ENCODE results near the gene DAB2IP.

The DAB2IP gene

DNA sequence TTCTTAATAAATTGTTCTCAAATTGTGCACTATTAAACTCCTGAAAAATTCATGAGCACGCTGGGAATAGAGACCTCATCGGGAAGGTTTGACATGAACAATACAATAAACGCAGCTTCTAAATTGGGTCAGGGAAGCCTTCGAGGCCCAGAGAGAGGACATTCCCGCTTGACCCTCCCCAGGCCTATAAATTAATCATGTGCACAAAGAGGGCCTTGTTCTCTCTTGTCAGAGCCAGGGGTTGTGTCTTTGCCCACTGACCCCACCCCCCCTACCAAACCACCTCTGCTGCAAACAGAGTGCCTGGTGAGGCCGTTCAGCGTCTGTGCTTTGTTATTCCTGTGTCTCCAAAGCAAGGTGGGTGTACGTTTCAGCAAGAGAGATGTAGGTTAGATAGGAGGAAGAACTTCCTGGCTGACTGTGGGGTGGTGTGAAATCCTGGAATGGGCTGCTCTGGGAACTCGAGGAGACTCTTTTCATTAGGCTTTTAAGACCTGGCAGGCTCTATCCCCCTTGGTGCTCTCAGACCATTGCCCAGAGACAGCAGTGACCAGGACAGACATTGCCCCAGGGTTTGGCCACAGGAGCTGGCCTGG lies 18.2 kb upstream of the DAB2IP start:
- H2BK120ac ChIP-seq (ENCODE audit: low read depth, low read length) = no peak overlapping the region
- peaks cover 4% of the 10 kb centered on the region for H3K79me1 ChIP-seq (ENCODE audit: low read depth, low read length)
- peak overlapping the region; percentile 61 for H3K18ac ChIP-seq (ENCODE audit: low read length)
- no peak overlapping the region for H3K4me3 ChIP-seq (ENCODE audit: low read length in 2 of 2)
- peak overlapping the region; percentile 44 for H2AK5ac ChIP-seq (ENCODE audit: low read depth, low read length)
- H3K4me1 ChIP-seq (ENCODE audit: control insufficient read depth in 2 of 2, insufficient read depth in 1 of 2, low read depth in 1 of 2, low read length in 2 of 2) = peaks cover 29 to 34% of the 10 kb centered on the region in 2 donors
- H4K91ac ChIP-seq (ENCODE audit: low read depth, low read length, poor library complexity) = no peak overlapping the region
- no peak overlapping the region for H3K14ac ChIP-seq (ENCODE audit: low read length)
- no peak overlapping the region for H3K9ac ChIP-seq (ENCODE audit: low read depth, low read length, poor library complexity)
- no peak for DNase-seq (ENCODE audit: low spot score)
- H2BK5ac ChIP-seq (ENCODE audit: low read length) = peak overlapping the region; percentile 83
- no peaks in the 10 kb centered on the region for H3K36me3 ChIP-seq (replicated peaks in 1 of 2; ENCODE audit: control insufficient read depth in 2 of 2, insufficient read depth in 2 of 2, low read length in 2 of 2)
- no peak overlapping the region for H3K4ac ChIP-seq (ENCODE audit: low read length)
- no CpG with 5 or more reads among the region's 9 CpGs for WGBS, 2 donors (ENCODE audit: extremely low coverage in 2 of 2, insufficient read length in 2 of 2, insufficient replicate concordance in 1 of 2)
- no peak overlapping the region for H3K4me2 ChIP-seq (ENCODE audit: insufficient read depth, low read length, poor library complexity, severe bottlenecking)
- H2BK15ac ChIP-seq (ENCODE audit: low read length) = peak overlapping the region; percentile 35
- H4K8ac ChIP-seq (ENCODE audit: low read depth, low read length) = peak overlapping the region; percentile 58
- H2AFZ ChIP-seq (ENCODE audit: low read length) = no peak overlapping the region
- H3K27ac ChIP-seq (replicated peaks; ENCODE audit: low read length) = peak overlapping the region; percentile 23
- H3K23ac ChIP-seq (ENCODE audit: low read depth, low read length, poor library complexity) = peak overlapping the region; percentile 32
- peaks cover 0 to 9% (median 0%) of the 10 kb centered on the region in 3 experiments for H3K27me3 ChIP-seq (ENCODE audit: control insufficient read depth in 3 of 3, insufficient read depth in 3 of 3, low read depth in 1 of 3, low read length in 3 of 3)
- no peaks in the 10 kb centered on the region for H3K9me3 ChIP-seq (replicated peaks in 1 of 2; ENCODE audit: control insufficient read depth in 2 of 2, insufficient read depth in 1 of 2, low read depth in 1 of 2, low read length in 2 of 2)
- no peak overlapping the region for H2BK12ac ChIP-seq (ENCODE audit: low read length)

DNA sequence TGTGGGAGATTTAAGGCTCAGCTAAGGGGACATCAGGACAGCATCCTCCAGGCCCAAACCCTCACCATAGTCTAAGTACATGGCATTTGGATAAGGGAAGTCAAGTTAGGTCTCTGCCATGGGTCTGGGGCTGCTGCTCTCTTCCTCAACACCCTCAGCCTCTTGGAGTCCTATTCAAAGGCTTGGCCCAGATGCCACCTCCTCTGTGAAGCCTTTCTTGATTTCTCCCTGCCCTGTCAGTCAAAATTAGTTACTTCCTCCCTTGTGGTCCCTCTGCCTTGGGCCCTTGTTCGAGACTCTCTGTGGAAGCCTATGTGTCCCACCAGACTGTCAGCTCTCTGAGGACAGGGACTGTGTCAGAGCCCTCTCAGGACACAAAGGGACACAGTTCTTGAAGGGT lies 17.7 kb upstream of the DAB2IP start:
- Histone ChIP-seq H3K23ac (ENCODE audit: low read depth, low read length, poor library complexity) (peak overlapping the region; percentile 32), H3K4ac (ENCODE audit: low read length) (no peak overlapping the region), H3K79me1 (ENCODE audit: low read depth, low read length) (peaks cover 4% of the 10 kb centered on the region), H3K18ac (ENCODE audit: low read length) (peak overlapping the region; percentile 61), H2BK15ac (ENCODE audit: low read length) (peak overlapping the region; percentile 35), H2BK120ac (ENCODE audit: low read depth, low read length) (no peak overlapping the region), H2BK5ac (ENCODE audit: low read length) (peak overlapping the region; percentile 83), H3K4me1 (ENCODE audit: control insufficient read depth in 2 of 2, insufficient read depth in 1 of 2, low read depth in 1 of 2, low read length in 2 of 2) (peaks cover 29 to 34% of the 10 kb centered on the region in 2 donors), H4K8ac (ENCODE audit: low read depth, low read length) (peak overlapping the region; percentile 58), H3K4me2 (ENCODE audit: insufficient read depth, low read length, poor library complexity, severe bottlenecking) (no peak overlapping the region), H2BK12ac (ENCODE audit: low read length) (no peak overlapping the region), H3K9me3 (replicated peaks in 1 of 2; ENCODE audit: control insufficient read depth in 2 of 2, insufficient read depth in 1 of 2, low read depth in 1 of 2, low read length in 2 of 2) (no peaks in the 10 kb centered on the region), H3K9ac (ENCODE audit: low read depth, low read length, poor library complexity) (no peak overlapping the region), H3K36me3 (replicated peaks in 1 of 2; ENCODE audit: control insufficient read depth in 2 of 2, insufficient read depth in 2 of 2, low read length in 2 of 2) (no peaks in the 10 kb centered on the region), H2AK5ac (ENCODE audit: low read depth, low read length) (peak overlapping the region; percentile 44), H4K91ac (ENCODE audit: low read depth, low read length, poor library complexity) (no peak overlapping the region), H2AFZ (ENCODE audit: low read length) (no peak overlapping the region), H3K14ac (ENCODE audit: low read length) (no peak overlapping the region), H3K4me3 (ENCODE audit: low read length in 2 of 2) (no peak overlapping the region), H3K27ac (replicated peaks; ENCODE audit: low read length) (no peak overlapping the region), H3K27me3 (ENCODE audit: control insufficient read depth in 3 of 3, insufficient read depth in 3 of 3, low read depth in 1 of 3, low read length in 3 of 3) (peaks cover 0 to 9% (median 0%) of the 10 kb centered on the region in 3 experiments)
- DNase-seq (ENCODE audit: low spot score) = no peak
- WGBS, 2 donors (ENCODE audit: extremely low coverage in 2 of 2, insufficient read length in 2 of 2, insufficient replicate concordance in 1 of 2) = no CpG with 5 or more reads among the region's 1 CpG

DNA sequence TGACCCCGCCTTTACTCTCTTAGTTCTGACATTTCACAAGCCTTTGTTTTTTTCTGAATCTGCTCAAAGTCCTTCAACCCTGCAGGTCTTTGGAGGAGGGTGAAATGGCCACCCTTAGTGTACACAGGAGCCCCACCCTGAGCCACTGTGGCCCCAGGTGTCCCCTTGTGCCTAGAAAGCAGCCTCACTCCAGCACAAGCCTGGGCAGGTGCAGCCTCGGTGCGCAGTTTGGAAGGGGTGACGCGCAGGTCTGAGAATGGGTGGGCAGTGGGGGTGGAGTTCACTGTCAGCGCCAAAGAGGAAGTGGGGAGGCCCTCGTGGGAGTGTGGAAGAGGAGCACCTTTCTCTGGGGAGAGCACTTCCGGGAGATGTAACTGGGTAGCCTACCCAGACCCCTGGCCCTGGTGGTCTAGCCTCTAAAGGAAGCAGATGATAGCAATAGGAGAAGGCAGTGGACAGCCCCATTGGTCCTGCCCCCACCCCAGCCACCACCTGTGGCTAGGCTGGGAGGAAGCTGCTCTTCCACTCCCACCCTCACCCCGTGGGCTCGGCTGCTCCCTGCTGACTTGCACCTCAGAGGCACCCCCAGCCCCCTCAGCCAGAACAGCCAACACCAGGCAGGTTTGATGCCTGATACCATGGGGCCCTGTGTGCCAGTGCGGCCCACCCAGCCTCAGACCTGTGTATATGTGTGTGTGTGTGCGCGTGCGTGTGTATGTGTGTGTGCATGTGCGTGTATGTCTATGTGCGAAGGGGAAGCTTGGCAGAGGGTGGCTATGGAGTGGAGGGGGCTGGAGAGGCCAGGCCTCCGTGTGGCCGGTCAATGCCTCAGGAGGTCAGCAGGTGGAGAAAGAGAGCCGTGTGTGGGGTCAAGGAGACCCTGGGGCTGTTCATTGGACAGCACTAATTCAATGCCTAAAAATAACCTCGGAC lies 16.8 kb upstream of the DAB2IP start:
- Histone ChIP-seq H3K18ac (ENCODE audit: low read length) (peak overlapping the region; percentile 94), H2AK5ac (ENCODE audit: low read depth, low read length) (peak overlapping the region; percentile 56), H3K9ac (ENCODE audit: low read depth, low read length, poor library complexity) (peak overlapping the region; percentile 63), H3K27me3 (ENCODE audit: control insufficient read depth in 3 of 3, insufficient read depth in 3 of 3, low read depth in 1 of 3, low read length in 3 of 3) (peaks cover 0 to 9% (median 0%) of the 10 kb centered on the region in 3 experiments), H2BK15ac (ENCODE audit: low read length) (no peak overlapping the region), H2BK12ac (ENCODE audit: low read length) (no peak overlapping the region), H3K4me3 (ENCODE audit: low read length in 2 of 2) (peak overlapping the region in 1 of 2 donors; percentile 18), H4K91ac (ENCODE audit: low read depth, low read length, poor library complexity) (no peak overlapping the region), H3K79me1 (ENCODE audit: low read depth, low read length) (peaks cover 4% of the 10 kb centered on the region), H2BK5ac (ENCODE audit: low read length) (no peak overlapping the region), H3K4ac (ENCODE audit: low read length) (no peak overlapping the region), H3K23ac (ENCODE audit: low read depth, low read length, poor library complexity) (peak overlapping the region; percentile 86), H3K27ac (replicated peaks; ENCODE audit: low read length) (no peak overlapping the region), H2BK120ac (ENCODE audit: low read depth, low read length) (peak overlapping the region; percentile 30), H3K9me3 (replicated peaks in 1 of 2; ENCODE audit: control insufficient read depth in 2 of 2, insufficient read depth in 1 of 2, low read depth in 1 of 2, low read length in 2 of 2) (no peaks in the 10 kb centered on the region), H3K4me1 (ENCODE audit: control insufficient read depth in 2 of 2, insufficient read depth in 1 of 2, low read depth in 1 of 2, low read length in 2 of 2) (peaks cover 31 to 42% of the 10 kb centered on the region in 2 donors), H3K14ac (ENCODE audit: low read length) (peak overlapping the region; percentile 86), H4K8ac (ENCODE audit: low read depth, low read length) (no peak overlapping the region), H3K4me2 (ENCODE audit: insufficient read depth, low read length, poor library complexity, severe bottlenecking) (no peak overlapping the region), H2AFZ (ENCODE audit: low read length) (no peak overlapping the region), H3K36me3 (replicated peaks in 1 of 2; ENCODE audit: control insufficient read depth in 2 of 2, insufficient read depth in 2 of 2, low read length in 2 of 2) (no peaks in the 10 kb centered on the region)
- peak; percentile 58 for DNase-seq (ENCODE audit: low spot score)
- WGBS, 2 donors (ENCODE audit: extremely low coverage in 2 of 2, insufficient read length in 2 of 2, insufficient replicate concordance in 1 of 2) = no CpG with 5 or more reads among the region's 20 CpGs

DNA sequence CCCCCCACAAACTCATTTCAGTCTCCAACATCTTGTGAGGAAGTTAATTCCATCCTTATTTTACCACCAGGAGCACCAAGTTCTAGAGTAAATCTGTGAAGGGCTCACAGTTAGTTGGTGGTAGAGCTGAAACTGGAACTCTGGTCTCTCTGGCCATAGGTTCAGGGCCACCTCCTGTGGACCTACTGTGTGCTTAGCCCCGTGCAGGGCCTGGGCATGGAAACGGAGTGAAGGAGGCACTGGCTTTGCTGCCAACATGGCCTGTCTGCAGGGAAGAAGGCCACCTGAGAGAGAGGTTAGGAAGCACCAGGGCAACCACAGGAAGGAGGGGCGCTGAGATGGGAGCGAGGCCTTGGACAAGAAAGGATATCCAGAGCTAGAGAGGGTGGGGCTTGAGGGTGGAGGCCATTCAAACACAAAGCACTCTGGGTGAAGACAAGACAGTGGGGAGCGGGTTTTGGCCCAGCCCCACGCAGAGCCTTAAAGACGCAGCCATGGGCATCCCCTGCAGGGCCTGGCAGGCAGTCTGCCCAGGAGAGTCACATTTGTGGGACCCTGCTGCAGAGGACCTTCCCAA lies 16.0 kb upstream of the DAB2IP start:
- WGBS, 2 donors (ENCODE audit: extremely low coverage in 2 of 2, insufficient read length in 2 of 2, insufficient replicate concordance in 1 of 2) = no CpG with 5 or more reads among the region's 7 CpGs
- Histone ChIP-seq H3K27ac (replicated peaks; ENCODE audit: low read length) (no peak overlapping the region), H3K4me3 (ENCODE audit: low read length in 2 of 2) (no peak overlapping the region), H3K4ac (ENCODE audit: low read length) (no peak overlapping the region), H3K27me3 (ENCODE audit: control insufficient read depth in 3 of 3, insufficient read depth in 3 of 3, low read depth in 1 of 3, low read length in 3 of 3) (peaks cover 0 to 9% (median 0%) of the 10 kb centered on the region in 3 experiments), H3K4me1 (ENCODE audit: control insufficient read depth in 2 of 2, insufficient read depth in 1 of 2, low read depth in 1 of 2, low read length in 2 of 2) (peaks cover 34 to 48% of the 10 kb centered on the region in 2 donors), H3K23ac (ENCODE audit: low read depth, low read length, poor library complexity) (no peak overlapping the region), H2BK5ac (ENCODE audit: low read length) (no peak overlapping the region), H3K36me3 (replicated peaks in 1 of 2; ENCODE audit: control insufficient read depth in 2 of 2, insufficient read depth in 2 of 2, low read length in 2 of 2) (no peaks in the 10 kb centered on the region), H3K79me1 (ENCODE audit: low read depth, low read length) (peaks cover 4% of the 10 kb centered on the region), H4K8ac (ENCODE audit: low read depth, low read length) (no peak overlapping the region), H3K9ac (ENCODE audit: low read depth, low read length, poor library complexity) (no peak overlapping the region), H3K4me2 (ENCODE audit: insufficient read depth, low read length, poor library complexity, severe bottlenecking) (no peak overlapping the region), H4K91ac (ENCODE audit: low read depth, low read length, poor library complexity) (no peak overlapping the region), H2BK15ac (ENCODE audit: low read length) (no peak overlapping the region), H3K14ac (ENCODE audit: low read length) (no peak overlapping the region), H3K18ac (ENCODE audit: low read length) (no peak overlapping the region), H3K9me3 (replicated peaks in 1 of 2; ENCODE audit: control insufficient read depth in 2 of 2, insufficient read depth in 1 of 2, low read depth in 1 of 2, low read length in 2 of 2) (no peaks in the 10 kb centered on the region), H2AFZ (ENCODE audit: low read length) (no peak overlapping the region), H2BK12ac (ENCODE audit: low read length) (no peak overlapping the region), H2AK5ac (ENCODE audit: low read depth, low read length) (no peak overlapping the region), H2BK120ac (ENCODE audit: low read depth, low read length) (no peak overlapping the region)
- DNase-seq (ENCODE audit: low spot score) = no peak
